WTC11 (cell line): ENCODE measurements around the gene FNIP2. TPM values are rescaled to one million over a fixed set of nuclear protein-coding genes. Genes with fewer than 3 reads are reported as not detected.
A peak's percentile ranks its signal among the peaks of the same experiment; 100 is the strongest.

Source experiments
- ATAC-seq: fragments of 200-7000 bp; cut with Tn5 transposase; 2 replicates; pipeline ENCODE4 v1.10.0; 2021; ENCODE audit warnings: mild to moderate bottlenecking, moderate library complexity
- CTCF ChIA-PET: fragments of 300-600 bp; sonication (Branson Sonifier 250); formaldehyde crosslinking; loops from one replicate; lab custom pipeline; 2021; ENCODE audit warnings: antibody characterized with exemption; lab: Charles Lee
- POLR2A ChIA-PET: fragments of 350-600 bp; sonication (Branson Sonifier 250); formaldehyde crosslinking; loops from one replicate; lab custom pipeline; 2021; ENCODE audit warnings: antibody characterized with exemption; lab: Charles Lee
- DNase-seq: peaks from one replicate; pipeline ENCODE4 v3.0.0; 2021; ENCODE audit warnings: low spot score
- H3K27ac Mint-ChIP-seq: 2 replicates; pipeline ENCODE4 v1.8.0; 2021; ENCODE audit warnings: mixed read lengths
- H3K27me3 Mint-ChIP-seq: 2 replicates; pipeline ENCODE4 v1.8.0; 2021; ENCODE audit warnings: low read depth, mild to moderate bottlenecking, moderate library complexity, mixed read lengths
- H3K36me3 Mint-ChIP-seq: 2 replicates; pipeline ENCODE4 v1.8.0; 2021; ENCODE audit warnings: mixed read lengths
- H3K4me1 Mint-ChIP-seq: 2 replicates; pipeline ENCODE4 v1.8.0; 2022; ENCODE audit warnings: mixed read lengths
- H3K4me3 Mint-ChIP-seq: 2 replicates; pipeline ENCODE4 v1.8.0; 2021; ENCODE audit warnings: mild to moderate bottlenecking, moderate library complexity, mixed read lengths
- H3K9me3 Mint-ChIP-seq: 2 replicates; pipeline ENCODE4 v1.8.0; 2021; ENCODE audit warnings: mixed read lengths
- CREM ChIP-seq: sonication (generic); formaldehyde crosslinking; IDR thresholded peaks from 2 replicates; pipeline ENCODE4 v1.8.1; 2022; ENCODE audit warnings: mild to moderate bottlenecking, missing genetic modification reagents, moderate library complexity
- GABPB1 ChIP-seq: sonication (generic); formaldehyde crosslinking; IDR thresholded peaks from 2 replicates; pipeline ENCODE4 v1.8.1; 2023; ENCODE audit warnings: mild to moderate bottlenecking, missing genetic modification reagents
- JUN ChIP-seq: sonication (generic); formaldehyde crosslinking; IDR thresholded peaks from 2 replicates; pipeline ENCODE4 v1.8.0; 2023; ENCODE audit warnings: mild to moderate bottlenecking, missing genetic modification reagents
- NFATC4 ChIP-seq: fragments of 250-450 bp; sonication (Bioruptor Pico); IDR thresholded peaks from 2 replicates; pipeline ENCODE4 v1.9.0; 2021; ENCODE audit warnings: mild to moderate bottlenecking
- NR3C1 ChIP-seq: sonication (generic); formaldehyde crosslinking; conservative IDR thresholded peaks from 2 replicates; pipeline ENCODE4 v1.8.1; 2023; ENCODE audit warnings: low read depth, mild to moderate bottlenecking, missing genetic modification reagents
- PRRX2 ChIP-seq: fragments of 250-450 bp; sonication (Bioruptor Pico); IDR thresholded peaks from 2 replicates; pipeline ENCODE4 v1.8.0; 2021; ENCODE audit warnings: mild to moderate bottlenecking
- total RNA-seq: library from RNA; stranded (reverse); gene quantifications from 3 replicates; pipeline ENCODE4 v1.2.3, GENCODE V29; 2021
- TF ChIP-seq, protein P1 (sequence below): fragments of 250-450 bp; sonication (Bioruptor Pico); IDR thresholded peaks from 2 replicates; pipeline ENCODE4 v1.9.0; 2021; ENCODE audit warnings: mild to moderate bottlenecking
- TF ChIP-seq, protein P2 (sequence below): sonication (generic); formaldehyde crosslinking; IDR thresholded peaks from 2 replicates; pipeline ENCODE4 v1.8.1; 2022; ENCODE audit warnings: mild to moderate bottlenecking, missing genetic modification reagents, moderate library complexity, borderline replicate concordance
- TF ChIP-seq, protein P3 (sequence below): fragments of 200-600 bp; IDR thresholded peaks from 2 replicates; pipeline ENCODE4 v1.8.0; 2022; ENCODE audit warnings: antibody characterized with exemption
- TF ChIP-seq, protein P4 (sequence below): sonication (generic); formaldehyde crosslinking; IDR thresholded peaks from 2 replicates; pipeline ENCODE4 v1.8.0; 2022; ENCODE audit warnings: missing genetic modification reagents
- TF ChIP-seq, protein P5 (sequence below): sonication (generic); formaldehyde crosslinking; IDR thresholded peaks from 2 replicates; pipeline ENCODE4 v1.8.1; 2023; ENCODE audit warnings: mild to moderate bottlenecking, missing genetic modification reagents
- TF ChIP-seq, protein P6 (sequence below): sonication (generic); formaldehyde crosslinking; IDR thresholded peaks from 2 replicates; pipeline ENCODE4 v1.8.0; 2022; ENCODE audit warnings: mild to moderate bottlenecking, missing genetic modification reagents
- TF ChIP-seq, protein P7 (sequence below): fragments of 250-450 bp; sonication (Bioruptor Pico); IDR thresholded peaks from 2 replicates; pipeline ENCODE4 v1.8.0; 2021; ENCODE audit warnings: mild to moderate bottlenecking
- TF ChIP-seq, protein P8 (sequence below): sonication (generic); formaldehyde crosslinking; IDR thresholded peaks from 2 replicates; pipeline ENCODE4 v1.8.1; 2023; ENCODE audit warnings: mild to moderate bottlenecking, missing genetic modification reagents

The FNIP2 gene
- total RNA-seq, 1 experiment from 2014 or later, result 8.6 TPM

DNA sequence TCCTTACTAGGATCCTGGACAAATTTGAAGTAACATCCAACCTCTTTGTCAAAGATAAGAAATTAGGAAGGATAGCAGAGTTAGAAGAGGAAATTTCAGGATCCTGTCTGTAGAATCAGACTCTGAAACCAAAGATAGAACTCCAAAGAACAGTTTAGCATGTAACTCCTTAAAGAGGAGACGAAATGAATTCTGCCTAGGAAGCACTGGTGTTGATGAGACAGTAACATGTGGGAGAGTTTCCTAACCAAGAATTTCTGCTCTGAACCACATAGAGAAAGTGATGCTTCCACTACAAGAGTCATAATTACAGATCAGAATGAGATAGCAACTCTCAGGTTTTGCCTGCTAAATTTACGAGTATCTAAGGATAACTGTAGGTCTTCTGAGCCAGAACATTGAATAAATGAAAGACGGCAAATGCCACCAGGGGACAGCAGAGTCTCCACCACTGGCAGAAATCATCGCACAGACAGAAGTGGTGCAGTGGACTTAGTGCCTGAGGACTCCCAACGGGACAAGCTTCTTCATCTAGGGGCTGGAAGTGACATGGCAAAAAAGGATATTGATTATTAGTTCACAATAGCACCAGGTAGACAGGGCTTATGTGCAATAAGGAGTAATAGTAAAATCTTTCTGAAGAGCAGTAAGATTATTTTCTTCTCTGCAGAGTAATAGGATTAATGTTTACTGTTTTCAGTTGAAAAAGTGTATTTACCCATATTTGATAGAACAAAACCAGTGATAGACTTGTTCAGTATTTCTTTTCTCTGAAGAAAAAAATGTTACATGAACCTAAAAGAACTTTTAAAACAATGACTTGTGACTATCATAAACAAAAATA, 38.9 kb upstream of the FNIP2 start:
- TF ChIP-seq, protein P1, sequence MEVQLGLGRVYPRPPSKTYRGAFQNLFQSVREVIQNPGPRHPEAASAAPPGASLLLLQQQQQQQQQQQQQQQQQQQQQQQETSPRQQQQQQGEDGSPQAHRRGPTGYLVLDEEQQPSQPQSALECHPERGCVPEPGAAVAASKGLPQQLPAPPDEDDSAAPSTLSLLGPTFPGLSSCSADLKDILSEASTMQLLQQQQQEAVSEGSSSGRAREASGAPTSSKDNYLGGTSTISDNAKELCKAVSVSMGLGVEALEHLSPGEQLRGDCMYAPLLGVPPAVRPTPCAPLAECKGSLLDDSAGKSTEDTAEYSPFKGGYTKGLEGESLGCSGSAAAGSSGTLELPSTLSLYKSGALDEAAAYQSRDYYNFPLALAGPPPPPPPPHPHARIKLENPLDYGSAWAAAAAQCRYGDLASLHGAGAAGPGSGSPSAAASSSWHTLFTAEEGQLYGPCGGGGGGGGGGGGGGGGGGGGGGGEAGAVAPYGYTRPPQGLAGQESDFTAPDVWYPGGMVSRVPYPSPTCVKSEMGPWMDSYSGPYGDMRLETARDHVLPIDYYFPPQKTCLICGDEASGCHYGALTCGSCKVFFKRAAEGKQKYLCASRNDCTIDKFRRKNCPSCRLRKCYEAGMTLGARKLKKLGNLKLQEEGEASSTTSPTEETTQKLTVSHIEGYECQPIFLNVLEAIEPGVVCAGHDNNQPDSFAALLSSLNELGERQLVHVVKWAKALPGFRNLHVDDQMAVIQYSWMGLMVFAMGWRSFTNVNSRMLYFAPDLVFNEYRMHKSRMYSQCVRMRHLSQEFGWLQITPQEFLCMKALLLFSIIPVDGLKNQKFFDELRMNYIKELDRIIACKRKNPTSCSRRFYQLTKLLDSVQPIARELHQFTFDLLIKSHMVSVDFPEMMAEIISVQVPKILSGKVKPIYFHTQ (CRISPR knock-in tag), result no peak
- TF ChIP-seq, protein P2, sequence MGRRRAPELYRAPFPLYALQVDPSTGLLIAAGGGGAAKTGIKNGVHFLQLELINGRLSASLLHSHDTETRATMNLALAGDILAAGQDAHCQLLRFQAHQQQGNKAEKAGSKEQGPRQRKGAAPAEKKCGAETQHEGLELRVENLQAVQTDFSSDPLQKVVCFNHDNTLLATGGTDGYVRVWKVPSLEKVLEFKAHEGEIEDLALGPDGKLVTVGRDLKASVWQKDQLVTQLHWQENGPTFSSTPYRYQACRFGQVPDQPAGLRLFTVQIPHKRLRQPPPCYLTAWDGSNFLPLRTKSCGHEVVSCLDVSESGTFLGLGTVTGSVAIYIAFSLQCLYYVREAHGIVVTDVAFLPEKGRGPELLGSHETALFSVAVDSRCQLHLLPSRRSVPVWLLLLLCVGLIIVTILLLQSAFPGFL (CRISPR knock-in tag), result no peak
- TF ChIP-seq NFATC4 (no peak), CREM (no peak), NR3C1 (no peak), GABPB1 (CRISPR knock-in tag) (no peak)
- TF ChIP-seq, protein P3, sequence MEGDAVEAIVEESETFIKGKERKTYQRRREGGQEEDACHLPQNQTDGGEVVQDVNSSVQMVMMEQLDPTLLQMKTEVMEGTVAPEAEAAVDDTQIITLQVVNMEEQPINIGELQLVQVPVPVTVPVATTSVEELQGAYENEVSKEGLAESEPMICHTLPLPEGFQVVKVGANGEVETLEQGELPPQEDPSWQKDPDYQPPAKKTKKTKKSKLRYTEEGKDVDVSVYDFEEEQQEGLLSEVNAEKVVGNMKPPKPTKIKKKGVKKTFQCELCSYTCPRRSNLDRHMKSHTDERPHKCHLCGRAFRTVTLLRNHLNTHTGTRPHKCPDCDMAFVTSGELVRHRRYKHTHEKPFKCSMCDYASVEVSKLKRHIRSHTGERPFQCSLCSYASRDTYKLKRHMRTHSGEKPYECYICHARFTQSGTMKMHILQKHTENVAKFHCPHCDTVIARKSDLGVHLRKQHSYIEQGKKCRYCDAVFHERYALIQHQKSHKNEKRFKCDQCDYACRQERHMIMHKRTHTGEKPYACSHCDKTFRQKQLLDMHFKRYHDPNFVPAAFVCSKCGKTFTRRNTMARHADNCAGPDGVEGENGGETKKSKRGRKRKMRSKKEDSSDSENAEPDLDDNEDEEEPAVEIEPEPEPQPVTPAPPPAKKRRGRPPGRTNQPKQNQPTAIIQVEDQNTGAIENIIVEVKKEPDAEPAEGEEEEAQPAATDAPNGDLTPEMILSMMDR, result 0 out of 2 replicates have a peak, but pooled peaks have one; percentile 33

DNA sequence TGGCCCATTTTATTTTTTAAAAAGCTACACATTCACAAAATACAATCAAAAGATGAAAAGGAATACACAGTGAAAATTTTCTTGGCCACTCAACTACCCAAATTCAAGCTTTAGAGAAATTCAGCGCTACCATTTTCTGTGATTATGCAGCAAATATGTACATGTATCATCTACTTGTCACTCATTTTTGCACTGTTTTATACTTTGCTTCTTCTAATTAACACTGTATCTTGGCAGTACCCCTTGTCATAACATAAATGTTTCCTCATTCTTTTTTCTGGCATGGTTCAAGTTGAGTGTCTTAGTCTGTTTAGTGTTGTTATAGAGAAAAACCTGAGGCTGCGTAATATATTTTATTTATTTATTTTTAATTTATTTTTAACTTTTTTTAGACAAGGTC, 30.0 kb upstream of the FNIP2 start:
- ChIA-PET POLR2A (no interaction called here), CTCF (interaction anchor here (1.4 kb wide), 1 partner anchor 15 kb away, joined by 3 read pairs; no protein-coding TSS in a partner anchor)
- no peaks in the 10 kb centered on the region for H3K9me3 Mint-ChIP-seq
- H3K4me1 Mint-ChIP-seq, result 0 out of 2 replicates have a peak, but pooled peaks cover 4% of the 10 kb centered on the region
- no peaks in the 10 kb centered on the region for H3K27me3 Mint-ChIP-seq
- no peak for DNase-seq
- no peak for ATAC-seq
- no peak overlapping the region for H3K4me3 Mint-ChIP-seq
- H3K27ac Mint-ChIP-seq, result no peak overlapping the region
- H3K36me3 Mint-ChIP-seq, result no peaks in the 10 kb centered on the region
- TF ChIP-seq, protein P4, sequence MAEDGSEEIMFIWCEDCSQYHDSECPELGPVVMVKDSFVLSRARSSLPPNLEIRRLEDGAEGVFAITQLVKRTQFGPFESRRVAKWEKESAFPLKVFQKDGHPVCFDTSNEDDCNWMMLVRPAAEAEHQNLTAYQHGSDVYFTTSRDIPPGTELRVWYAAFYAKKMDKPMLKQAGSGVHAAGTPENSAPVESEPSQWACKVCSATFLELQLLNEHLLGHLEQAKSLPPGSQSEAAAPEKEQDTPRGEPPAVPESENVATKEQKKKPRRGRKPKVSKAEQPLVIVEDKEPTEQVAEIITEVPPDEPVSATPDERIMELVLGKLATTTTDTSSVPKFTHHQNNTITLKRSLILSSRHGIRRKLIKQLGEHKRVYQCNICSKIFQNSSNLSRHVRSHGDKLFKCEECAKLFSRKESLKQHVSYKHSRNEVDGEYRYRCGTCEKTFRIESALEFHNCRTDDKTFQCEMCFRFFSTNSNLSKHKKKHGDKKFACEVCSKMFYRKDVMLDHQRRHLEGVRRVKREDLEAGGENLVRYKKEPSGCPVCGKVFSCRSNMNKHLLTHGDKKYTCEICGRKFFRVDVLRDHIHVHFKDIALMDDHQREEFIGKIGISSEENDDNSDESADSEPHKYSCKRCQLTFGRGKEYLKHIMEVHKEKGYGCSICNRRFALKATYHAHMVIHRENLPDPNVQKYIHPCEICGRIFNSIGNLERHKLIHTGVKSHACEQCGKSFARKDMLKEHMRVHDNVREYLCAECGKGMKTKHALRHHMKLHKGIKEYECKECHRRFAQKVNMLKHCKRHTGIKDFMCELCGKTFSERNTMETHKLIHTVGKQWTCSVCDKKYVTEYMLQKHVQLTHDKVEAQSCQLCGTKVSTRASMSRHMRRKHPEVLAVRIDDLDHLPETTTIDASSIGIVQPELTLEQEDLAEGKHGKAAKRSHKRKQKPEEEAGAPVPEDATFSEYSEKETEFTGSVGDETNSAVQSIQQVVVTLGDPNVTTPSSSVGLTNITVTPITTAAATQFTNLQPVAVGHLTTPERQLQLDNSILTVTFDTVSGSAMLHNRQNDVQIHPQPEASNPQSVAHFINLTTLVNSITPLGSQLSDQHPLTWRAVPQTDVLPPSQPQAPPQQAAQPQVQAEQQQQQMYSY, result no peak
- TF ChIP-seq JUN (CRISPR knock-in tag) (no peak), PRRX2 (CRISPR knock-in tag) (no peak), GABPB1 (CRISPR knock-in tag) (no peak)
- TF ChIP-seq, protein P5, sequence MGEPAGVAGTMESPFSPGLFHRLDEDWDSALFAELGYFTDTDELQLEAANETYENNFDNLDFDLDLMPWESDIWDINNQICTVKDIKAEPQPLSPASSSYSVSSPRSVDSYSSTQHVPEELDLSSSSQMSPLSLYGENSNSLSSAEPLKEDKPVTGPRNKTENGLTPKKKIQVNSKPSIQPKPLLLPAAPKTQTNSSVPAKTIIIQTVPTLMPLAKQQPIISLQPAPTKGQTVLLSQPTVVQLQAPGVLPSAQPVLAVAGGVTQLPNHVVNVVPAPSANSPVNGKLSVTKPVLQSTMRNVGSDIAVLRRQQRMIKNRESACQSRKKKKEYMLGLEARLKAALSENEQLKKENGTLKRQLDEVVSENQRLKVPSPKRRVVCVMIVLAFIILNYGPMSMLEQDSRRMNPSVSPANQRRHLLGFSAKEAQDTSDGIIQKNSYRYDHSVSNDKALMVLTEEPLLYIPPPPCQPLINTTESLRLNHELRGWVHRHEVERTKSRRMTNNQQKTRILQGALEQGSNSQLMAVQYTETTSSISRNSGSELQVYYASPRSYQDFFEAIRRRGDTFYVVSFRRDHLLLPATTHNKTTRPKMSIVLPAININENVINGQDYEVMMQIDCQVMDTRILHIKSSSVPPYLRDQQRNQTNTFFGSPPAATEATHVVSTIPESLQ (CRISPR knock-in tag), result no peak
- TF ChIP-seq, protein P6, sequence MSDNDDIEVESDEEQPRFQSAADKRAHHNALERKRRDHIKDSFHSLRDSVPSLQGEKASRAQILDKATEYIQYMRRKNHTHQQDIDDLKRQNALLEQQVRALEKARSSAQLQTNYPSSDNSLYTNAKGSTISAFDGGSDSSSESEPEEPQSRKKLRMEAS, result no peak
- TF ChIP-seq, protein P7, sequence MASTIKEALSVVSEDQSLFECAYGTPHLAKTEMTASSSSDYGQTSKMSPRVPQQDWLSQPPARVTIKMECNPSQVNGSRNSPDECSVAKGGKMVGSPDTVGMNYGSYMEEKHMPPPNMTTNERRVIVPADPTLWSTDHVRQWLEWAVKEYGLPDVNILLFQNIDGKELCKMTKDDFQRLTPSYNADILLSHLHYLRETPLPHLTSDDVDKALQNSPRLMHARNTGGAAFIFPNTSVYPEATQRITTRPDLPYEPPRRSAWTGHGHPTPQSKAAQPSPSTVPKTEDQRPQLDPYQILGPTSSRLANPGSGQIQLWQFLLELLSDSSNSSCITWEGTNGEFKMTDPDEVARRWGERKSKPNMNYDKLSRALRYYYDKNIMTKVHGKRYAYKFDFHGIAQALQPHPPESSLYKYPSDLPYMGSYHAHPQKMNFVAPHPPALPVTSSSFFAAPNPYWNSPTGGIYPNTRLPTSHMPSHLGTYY (CRISPR knock-in tag), result no peak
- TF ChIP-seq, protein P8, sequence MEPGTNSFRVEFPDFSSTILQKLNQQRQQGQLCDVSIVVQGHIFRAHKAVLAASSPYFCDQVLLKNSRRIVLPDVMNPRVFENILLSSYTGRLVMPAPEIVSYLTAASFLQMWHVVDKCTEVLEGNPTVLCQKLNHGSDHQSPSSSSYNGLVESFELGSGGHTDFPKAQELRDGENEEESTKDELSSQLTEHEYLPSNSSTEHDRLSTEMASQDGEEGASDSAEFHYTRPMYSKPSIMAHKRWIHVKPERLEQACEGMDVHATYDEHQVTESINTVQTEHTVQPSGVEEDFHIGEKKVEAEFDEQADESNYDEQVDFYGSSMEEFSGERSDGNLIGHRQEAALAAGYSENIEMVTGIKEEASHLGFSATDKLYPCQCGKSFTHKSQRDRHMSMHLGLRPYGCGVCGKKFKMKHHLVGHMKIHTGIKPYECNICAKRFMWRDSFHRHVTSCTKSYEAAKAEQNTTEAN (CRISPR knock-in tag), result no peak
- TF ChIP-seq, protein P2 (CRISPR knock-in tag), result no peak

More for the DNA sequence above, 38.9 kb upstream of the FNIP2 start:
- no peak overlapping the region for H3K4me3 Mint-ChIP-seq
- POLR2A ChIA-PET, result no interaction called here
- H3K9me3 Mint-ChIP-seq, result no peaks in the 10 kb centered on the region
- peak; percentile 95 for ATAC-seq
- CTCF ChIA-PET, result interaction anchor here (0.6 to 1.0 kb wide), 4 partner anchors 53 to 159 kb away, joined by 3 to 6 read pairs (median 3); no protein-coding TSS in a partner anchor
- no peak overlapping the region for H3K27ac Mint-ChIP-seq
- peaks cover 2% of the 10 kb centered on the region; the same call in 1 of the 2 replicates for H3K4me1 Mint-ChIP-seq
- peaks cover 7% of the 10 kb centered on the region for H3K27me3 Mint-ChIP-seq
- no peaks in the 10 kb centered on the region for H3K36me3 Mint-ChIP-seq
- peak; percentile 51 for DNase-seq
